SK-N-SH (cell line): ENCODE data around the gene PDGFA. TPM values are rescaled to one million over a fixed set of nuclear protein-coding genes. Genes with fewer than 3 reads are reported as not detected.

Experiments used
- CTCF ChIA-PET: fragments of 300-600, 350-600 bp; formaldehyde crosslinking; extraction: SDS; loops from one replicate; lab custom pipeline; 2021; lab: Yijun Ruan, JAX
- POLR2A ChIA-PET: fragments of 350-600 bp; sonication (Branson Sonifier 250); formaldehyde crosslinking; extraction: SDS; loops from one replicate; lab custom pipeline; 2020; ENCODE audit warnings: antibody characterized with exemption, inconsistent platforms; lab: Yijun Ruan, JAX
- DNase-seq: peaks from one replicate; pipeline ENCODE4 v3.0.0; 2012
- H2AFZ ChIP-seq: fragments of 200-600 bp; sonication (generic); 2 replicates; pipeline ENCODE4 v1.8.1; 2016; ENCODE audit warnings: antibody characterized with exemption, mild to moderate bottlenecking, low read depth
- H3F3A ChIP-seq: fragments of 200-600 bp; sonication (generic); replicated peaks from 2 replicates; pipeline ENCODE3; 2016; ENCODE audit warnings: antibody characterized with exemption, mild to moderate bottlenecking; ENCODE audit not compliant: insufficient read depth
- H3K27ac ChIP-seq, 2 experiments: fragments of 200-500 bp in 1 of 2; fragments of 200-600 bp in 1 of 2; sonication (Bioruptor generic) in 1 of 2; sonication (generic), shearing (Covaris generic) in 1 of 2; 2 replicates each; pipeline versions ENCODE4 v1.5.1 to v1.6.1; 2014 to 2016; ENCODE audit warnings: low read depth in 2 of 2, inconsistent platforms in 1 of 2, low read length in 1 of 2, mild to moderate bottlenecking in 1 of 2, mixed read lengths in 1 of 2
- H3K27me3 ChIP-seq: fragments of 200-600 bp; sonication (generic), shearing (Covaris generic); 2 replicates; pipeline ENCODE4 v1.6.1; 2016; ENCODE audit warnings: mixed run types; ENCODE audit not compliant: insufficient read depth
- H3K36me3 ChIP-seq, 2 experiments: fragments of 200-500 bp in 1 of 2; fragments of 200-600 bp in 1 of 2; sonication (Bioruptor generic) in 1 of 2; sonication (generic) in 1 of 2; replicated peaks in 1 of 2; 2 replicates each; pipeline versions ENCODE3 to v1.5.1; 2014 to 2016; ENCODE audit warnings: low read length in 1 of 2, mild to moderate bottlenecking in 1 of 2; ENCODE audit not compliant: insufficient read depth in 2 of 2, control insufficient read depth in 1 of 2
- H3K4me1 ChIP-seq, 2 experiments: fragments of 200-500 bp in 1 of 2; fragments of 200-600 bp in 1 of 2; sonication (Bioruptor generic) in 1 of 2; sonication (generic), shearing (Covaris generic) in 1 of 2; 2 replicates each; pipeline versions ENCODE4 v1.5.1 to v1.6.1; 2014 to 2016; ENCODE audit warnings: low read depth in 1 of 2, low read length in 1 of 2, mixed run types in 1 of 2; ENCODE audit not compliant: insufficient read depth in 2 of 2, control insufficient read depth in 1 of 2
- H3K4me2 ChIP-seq: fragments of 200-600 bp; sonication (generic), shearing (Covaris generic); 2 replicates; pipeline ENCODE4 v1.6.1; 2017; ENCODE audit warnings: mixed run types
- H3K4me3 ChIP-seq, 2 experiments: fragments of 200-500 bp in 1 of 2; fragments of 200-600 bp in 1 of 2; sonication (Bioruptor generic) in 1 of 2; sonication (generic), shearing (Covaris generic) in 1 of 2; 2 replicates each; pipeline versions ENCODE4 v1.5.1 to v1.8.1; 2014 to 2016; ENCODE audit warnings: low read depth in 2 of 2, inconsistent platforms in 1 of 2, low read length in 1 of 2, mild to moderate bottlenecking in 1 of 2, mixed read lengths in 1 of 2, moderate library complexity in 1 of 2
- H3K79me2 ChIP-seq: fragments of 200-600 bp; sonication (generic); 2 replicates; pipeline ENCODE4 v1.8.1; 2017; ENCODE audit warnings: mild to moderate bottlenecking; ENCODE audit not compliant: insufficient read depth
- H3K9ac ChIP-seq: fragments of 200-600 bp; sonication (generic); 2 replicates; pipeline ENCODE4 v1.6.1; 2017; ENCODE audit warnings: mixed run types
- H3K9me2 ChIP-seq: fragments of 200-600 bp; sonication (generic); 2 replicates; pipeline ENCODE4 v1.6.1; 2017; ENCODE audit warnings: mixed run types
- H3K9me3 ChIP-seq: fragments of 200-600 bp; sonication (generic); 2 replicates; pipeline ENCODE4 v1.6.1; 2017; ENCODE audit warnings: mixed run types, mild to moderate bottlenecking, moderate library complexity
- H4K20me1 ChIP-seq: fragments of 200-600 bp; sonication (generic); 2 replicates; pipeline ENCODE4 v1.6.1; 2017; ENCODE audit warnings: mild to moderate bottlenecking, mixed run types; ENCODE audit not compliant: insufficient read depth
- ELF1 ChIP-seq: IDR thresholded peaks from 2 replicates; pipeline ENCODE4 v1.4.0; 2012
- EZH2phosphoT487 ChIP-seq: fragments of 200-600 bp; sonication (generic); IDR thresholded peaks from 2 replicates; pipeline ENCODE4 v1.6.1; 2017; ENCODE audit warnings: low read depth, mixed run types, mild to moderate bottlenecking, antibody characterized with exemption, moderate library complexity, borderline replicate concordance
- FOXM1 ChIP-seq: IDR thresholded peaks from 2 replicates; pipeline ENCODE4 v1.4.0; 2012; ENCODE audit warnings: low read depth, mild to moderate bottlenecking
- GABPA ChIP-seq: IDR thresholded peaks from 2 replicates; pipeline ENCODE4 v1.4.0; 2012; ENCODE audit warnings: low read depth, mild to moderate bottlenecking
- GATA2 ChIP-seq: sonication (generic); formaldehyde crosslinking; IDR thresholded peaks from 2 replicates; pipeline ENCODE4 v1.5.0; 2020; ENCODE audit warnings: mild to moderate bottlenecking, missing genetic modification reagents
- JUND ChIP-seq: IDR thresholded peaks from 2 replicates; pipeline ENCODE4 v1.4.0; 2012
- POLR2AphosphoS5 ChIP-seq: IDR thresholded peaks from 2 replicates; pipeline ENCODE4 v1.6.1; 2012; ENCODE audit warnings: low read depth, low read length
- RFX5 ChIP-seq: IDR thresholded peaks from 2 replicates; pipeline ENCODE4 v1.6.1; 2012; ENCODE audit warnings: mild to moderate bottlenecking, improper control_type of control experiment, low read length
- SIN3A ChIP-seq: IDR thresholded peaks from 2 replicates; pipeline ENCODE4 v1.6.1; 2012; ENCODE audit warnings: low read depth, mild to moderate bottlenecking, low read length, moderate library complexity, borderline replicate concordance
- TEAD4 ChIP-seq: IDR thresholded peaks from 2 replicates; pipeline ENCODE4 v1.4.0; 2012; ENCODE audit warnings: mild to moderate bottlenecking, borderline replicate concordance; ENCODE audit not compliant: insufficient read depth
- WGBS: methylation state at CpG from one replicate; pipeline ENCODE4 v1.1.6; 2017; ENCODE audit warnings: low lambda C conversion rate; 5-methylcytosine and 5-hydroxymethylcytosine counted together
- polyA plus RNA-seq, 3 experiments: library from polyadenylated mRNA; depleted of rRNA; stranded (reverse); fragments of >200 nt; gene quantifications; 2 replicates each; pipeline ENCODE4 v1.2.3, GENCODE V29; 2012
- TF ChIP-seq, protein P1 (sequence below): fragments of 150-350 bp; IDR thresholded peaks from 2 replicates; pipeline ENCODE4 v1.6.1; 2016; ENCODE audit warnings: mild to moderate bottlenecking, low read depth, low read length
- TF ChIP-seq, protein P2 (sequence below): fragments of 150-350 bp; IDR thresholded peaks from 2 replicates; pipeline ENCODE4 v1.6.1; 2017; ENCODE audit warnings: antibody characterized with exemption, low read length, low read depth, borderline replicate concordance
- TF ChIP-seq, protein P3 (sequence below): IDR thresholded peaks from 2 replicates; pipeline ENCODE4 v1.6.1; 2012; ENCODE audit warnings: mild to moderate bottlenecking, low read depth, low read length, moderate library complexity
- TF ChIP-seq, protein P4 (sequence below): IDR thresholded peaks from 2 replicates; pipeline ENCODE4 v1.4.0; 2012; ENCODE audit warnings: low read depth, borderline replicate concordance

Gene PDGFA
- polyA plus RNA-seq, 1 of the 3 experiments (the other 2 are of a cell fraction): 18.9 TPM

DNA sequence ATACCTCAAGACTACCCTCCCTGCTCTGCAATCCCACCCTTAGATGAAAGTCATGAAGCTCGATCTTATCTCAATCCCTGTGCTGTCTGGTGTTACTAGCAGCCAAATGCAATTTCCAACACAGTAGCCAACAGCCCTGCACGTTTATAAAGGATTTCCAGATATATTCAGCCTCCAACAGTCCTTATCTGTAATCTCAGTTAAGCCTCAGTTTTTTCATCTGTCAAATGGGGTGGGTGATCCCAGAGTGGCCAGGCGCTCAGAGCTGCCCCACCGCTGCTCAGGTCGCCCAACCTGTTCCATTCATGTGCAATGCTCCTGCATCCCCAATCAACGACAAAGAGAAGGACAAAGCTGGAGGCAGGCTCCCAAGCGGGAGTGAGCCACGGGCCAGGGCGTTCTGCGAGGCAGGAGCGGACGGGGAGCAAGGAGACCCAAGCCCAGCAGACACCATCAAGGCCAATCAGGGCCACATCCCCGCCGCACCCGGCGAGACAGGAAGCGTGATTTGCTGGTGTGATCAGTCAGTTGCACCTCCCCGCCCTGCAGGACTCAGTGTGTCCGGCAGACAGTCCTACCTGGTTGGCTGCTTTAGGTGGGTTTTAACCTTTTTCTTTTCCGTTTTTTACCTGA is 19.7 kb downstream of the PDGFA start:
- Histone ChIP-seq H3K4me2 (no peak overlapping the region), H3K36me3 (peaks cover 27 to 43% of the 10 kb centered on the region in 2 experiments)
- WGBS: 88% methylated on average over 20 of the region's 20 CpGs

DNA sequence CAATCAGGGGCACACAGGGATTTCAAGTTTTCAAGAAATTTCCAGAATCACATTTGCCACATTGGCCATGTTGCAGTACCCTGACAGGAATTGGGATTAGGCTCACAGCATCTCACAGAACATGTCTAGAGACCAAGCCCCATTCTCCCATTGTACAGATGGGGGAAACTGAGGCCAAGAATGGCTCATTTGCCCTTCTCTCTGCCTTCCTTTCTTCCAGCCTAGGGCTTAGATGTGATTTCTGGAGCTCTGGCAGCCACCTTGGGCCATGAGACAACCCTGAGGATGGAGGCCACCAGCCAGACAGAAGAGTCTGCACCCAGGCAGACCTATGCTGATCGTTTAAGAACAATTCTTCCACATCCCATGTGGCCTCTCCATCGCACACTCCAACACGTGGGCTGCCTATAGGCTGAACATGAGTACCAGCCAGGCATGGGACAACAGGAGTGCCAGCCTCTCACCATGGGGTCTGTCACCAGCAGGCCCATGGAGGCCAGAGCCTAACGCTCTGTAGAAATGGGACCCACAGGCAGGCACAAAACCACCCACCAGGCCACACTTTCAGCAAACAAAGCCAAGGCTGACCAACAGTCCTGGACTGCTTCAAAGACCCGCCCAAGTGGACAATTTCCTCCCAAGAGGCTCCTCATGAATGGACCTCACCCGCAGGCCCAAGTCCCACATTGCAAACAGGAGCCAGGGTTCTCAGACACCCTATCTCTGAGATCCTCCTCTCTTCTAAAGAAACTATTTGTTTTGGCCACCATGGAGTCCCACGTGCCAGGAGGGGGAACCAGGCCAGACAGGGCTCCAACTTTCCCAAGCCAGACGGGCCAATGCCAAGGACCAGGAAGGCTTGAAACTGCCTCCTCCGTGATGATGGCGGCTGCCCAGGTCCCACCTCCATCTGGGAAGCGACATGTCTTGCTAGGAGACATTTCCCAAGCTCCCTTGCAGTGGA is 20.7 kb downstream of the PDGFA start:
- peaks cover 64% of the 10 kb centered on the region for H3F3A ChIP-seq
- H3K9ac ChIP-seq: no peak overlapping the region
- WGBS: 95% methylated on average over 11 of the region's 11 CpGs
- H4K20me1 ChIP-seq: peaks cover 56% of the 10 kb centered on the region
- no peak overlapping the region for H3K4me3 ChIP-seq
- H3K79me2 ChIP-seq: peaks cover 25% of the 10 kb centered on the region; the same call in 1 of the 2 replicates
- DNase-seq: no peak
- ChIA-PET CTCF (no interaction called here), POLR2A (no interaction called here)
- H3K36me3 ChIP-seq: peaks cover 27 to 43% of the 10 kb centered on the region in 2 experiments
- no peaks in the 10 kb centered on the region for H3K9me3 ChIP-seq
- no peak overlapping the region for H2AFZ ChIP-seq
- H3K27ac ChIP-seq: no peak overlapping the region
- H3K9me2 ChIP-seq: no peaks in the 10 kb centered on the region
- no peaks in the 10 kb centered on the region for H3K27me3 ChIP-seq
- H3K4me2 ChIP-seq: no peak overlapping the region
- H3K4me1 ChIP-seq: peaks cover 0 to 3% of the 10 kb centered on the region in 2 experiments; a peak in 1 of 4 replicates
- no peak for TF ChIP-seq POLR2AphosphoS5
- TF ChIP-seq EZH2phosphoT487: no peak
- no peak for TF ChIP-seq SIN3A
- no peak for TF ChIP-seq FOXM1
- TF ChIP-seq TEAD4: no peak
- TF ChIP-seq GATA2 (CRISPR knock-in tag): no peak
- TF ChIP-seq, protein P1, sequence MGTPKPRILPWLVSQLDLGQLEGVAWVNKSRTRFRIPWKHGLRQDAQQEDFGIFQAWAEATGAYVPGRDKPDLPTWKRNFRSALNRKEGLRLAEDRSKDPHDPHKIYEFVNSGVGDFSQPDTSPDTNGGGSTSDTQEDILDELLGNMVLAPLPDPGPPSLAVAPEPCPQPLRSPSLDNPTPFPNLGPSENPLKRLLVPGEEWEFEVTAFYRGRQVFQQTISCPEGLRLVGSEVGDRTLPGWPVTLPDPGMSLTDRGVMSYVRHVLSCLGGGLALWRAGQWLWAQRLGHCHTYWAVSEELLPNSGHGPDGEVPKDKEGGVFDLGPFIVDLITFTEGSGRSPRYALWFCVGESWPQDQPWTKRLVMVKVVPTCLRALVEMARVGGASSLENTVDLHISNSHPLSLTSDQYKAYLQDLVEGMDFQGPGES: no peak
- TF ChIP-seq RFX5: no peak
- TF ChIP-seq, protein P2, sequence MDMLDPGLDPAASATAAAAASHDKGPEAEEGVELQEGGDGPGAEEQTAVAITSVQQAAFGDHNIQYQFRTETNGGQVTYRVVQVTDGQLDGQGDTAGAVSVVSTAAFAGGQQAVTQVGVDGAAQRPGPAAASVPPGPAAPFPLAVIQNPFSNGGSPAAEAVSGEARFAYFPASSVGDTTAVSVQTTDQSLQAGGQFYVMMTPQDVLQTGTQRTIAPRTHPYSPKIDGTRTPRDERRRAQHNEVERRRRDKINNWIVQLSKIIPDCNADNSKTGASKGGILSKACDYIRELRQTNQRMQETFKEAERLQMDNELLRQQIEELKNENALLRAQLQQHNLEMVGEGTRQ: no peak
- TF ChIP-seq GABPA: no peak

More for the DNA sequence above, 19.7 kb downstream of the PDGFA start:
- no peak overlapping the region for H3K9ac ChIP-seq
- peaks cover 60% of the 10 kb centered on the region for H3F3A ChIP-seq
- no peaks in the 10 kb centered on the region for H3K4me1 ChIP-seq
- TF ChIP-seq, protein P3, sequence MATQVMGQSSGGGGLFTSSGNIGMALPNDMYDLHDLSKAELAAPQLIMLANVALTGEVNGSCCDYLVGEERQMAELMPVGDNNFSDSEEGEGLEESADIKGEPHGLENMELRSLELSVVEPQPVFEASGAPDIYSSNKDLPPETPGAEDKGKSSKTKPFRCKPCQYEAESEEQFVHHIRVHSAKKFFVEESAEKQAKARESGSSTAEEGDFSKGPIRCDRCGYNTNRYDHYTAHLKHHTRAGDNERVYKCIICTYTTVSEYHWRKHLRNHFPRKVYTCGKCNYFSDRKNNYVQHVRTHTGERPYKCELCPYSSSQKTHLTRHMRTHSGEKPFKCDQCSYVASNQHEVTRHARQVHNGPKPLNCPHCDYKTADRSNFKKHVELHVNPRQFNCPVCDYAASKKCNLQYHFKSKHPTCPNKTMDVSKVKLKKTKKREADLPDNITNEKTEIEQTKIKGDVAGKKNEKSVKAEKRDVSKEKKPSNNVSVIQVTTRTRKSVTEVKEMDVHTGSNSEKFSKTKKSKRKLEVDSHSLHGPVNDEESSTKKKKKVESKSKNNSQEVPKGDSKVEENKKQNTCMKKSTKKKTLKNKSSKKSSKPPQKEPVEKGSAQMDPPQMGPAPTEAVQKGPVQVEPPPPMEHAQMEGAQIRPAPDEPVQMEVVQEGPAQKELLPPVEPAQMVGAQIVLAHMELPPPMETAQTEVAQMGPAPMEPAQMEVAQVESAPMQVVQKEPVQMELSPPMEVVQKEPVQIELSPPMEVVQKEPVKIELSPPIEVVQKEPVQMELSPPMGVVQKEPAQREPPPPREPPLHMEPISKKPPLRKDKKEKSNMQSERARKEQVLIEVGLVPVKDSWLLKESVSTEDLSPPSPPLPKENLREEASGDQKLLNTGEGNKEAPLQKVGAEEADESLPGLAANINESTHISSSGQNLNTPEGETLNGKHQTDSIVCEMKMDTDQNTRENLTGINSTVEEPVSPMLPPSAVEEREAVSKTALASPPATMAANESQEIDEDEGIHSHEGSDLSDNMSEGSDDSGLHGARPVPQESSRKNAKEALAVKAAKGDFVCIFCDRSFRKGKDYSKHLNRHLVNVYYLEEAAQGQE: no peak
- TF ChIP-seq, protein P4, sequence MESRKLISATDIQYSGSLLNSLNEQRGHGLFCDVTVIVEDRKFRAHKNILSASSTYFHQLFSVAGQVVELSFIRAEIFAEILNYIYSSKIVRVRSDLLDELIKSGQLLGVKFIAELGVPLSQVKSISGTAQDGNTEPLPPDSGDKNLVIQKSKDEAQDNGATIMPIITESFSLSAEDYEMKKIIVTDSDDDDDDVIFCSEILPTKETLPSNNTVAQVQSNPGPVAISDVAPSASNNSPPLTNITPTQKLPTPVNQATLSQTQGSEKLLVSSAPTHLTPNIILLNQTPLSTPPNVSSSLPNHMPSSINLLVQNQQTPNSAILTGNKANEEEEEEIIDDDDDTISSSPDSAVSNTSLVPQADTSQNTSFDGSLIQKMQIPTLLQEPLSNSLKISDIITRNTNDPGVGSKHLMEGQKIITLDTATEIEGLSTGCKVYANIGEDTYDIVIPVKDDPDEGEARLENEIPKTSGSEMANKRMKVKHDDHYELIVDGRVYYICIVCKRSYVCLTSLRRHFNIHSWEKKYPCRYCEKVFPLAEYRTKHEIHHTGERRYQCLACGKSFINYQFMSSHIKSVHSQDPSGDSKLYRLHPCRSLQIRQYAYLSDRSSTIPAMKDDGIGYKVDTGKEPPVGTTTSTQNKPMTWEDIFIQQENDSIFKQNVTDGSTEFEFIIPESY: no peak
- TF ChIP-seq JUND: no peak
- TF ChIP-seq ELF1: no peak
- H3K27ac ChIP-seq: no peak overlapping the region
- H4K20me1 ChIP-seq: peaks cover 66% of the 10 kb centered on the region
- H3K9me3 ChIP-seq: no peaks in the 10 kb centered on the region
- no peak for DNase-seq
- H3K27me3 ChIP-seq: no peaks in the 10 kb centered on the region
- no peaks in the 10 kb centered on the region for H3K9me2 ChIP-seq
- peaks cover 35% of the 10 kb centered on the region for H3K79me2 ChIP-seq
- ChIA-PET POLR2A (no interaction called here), CTCF (no interaction called here)
- no peak overlapping the region for H3K4me3 ChIP-seq
- H2AFZ ChIP-seq: no peak overlapping the region
